ENCODE measurements around the gene PTGDS. TPM values are rescaled to one million over a fixed set of nuclear protein-coding genes. Genes with fewer than 3 reads are reported as not detected.

PTGDS gene
- total and polyA plus RNA-seq, 4 donors = 0.23 to 15.2 (median 6.4) TPM

DNA sequence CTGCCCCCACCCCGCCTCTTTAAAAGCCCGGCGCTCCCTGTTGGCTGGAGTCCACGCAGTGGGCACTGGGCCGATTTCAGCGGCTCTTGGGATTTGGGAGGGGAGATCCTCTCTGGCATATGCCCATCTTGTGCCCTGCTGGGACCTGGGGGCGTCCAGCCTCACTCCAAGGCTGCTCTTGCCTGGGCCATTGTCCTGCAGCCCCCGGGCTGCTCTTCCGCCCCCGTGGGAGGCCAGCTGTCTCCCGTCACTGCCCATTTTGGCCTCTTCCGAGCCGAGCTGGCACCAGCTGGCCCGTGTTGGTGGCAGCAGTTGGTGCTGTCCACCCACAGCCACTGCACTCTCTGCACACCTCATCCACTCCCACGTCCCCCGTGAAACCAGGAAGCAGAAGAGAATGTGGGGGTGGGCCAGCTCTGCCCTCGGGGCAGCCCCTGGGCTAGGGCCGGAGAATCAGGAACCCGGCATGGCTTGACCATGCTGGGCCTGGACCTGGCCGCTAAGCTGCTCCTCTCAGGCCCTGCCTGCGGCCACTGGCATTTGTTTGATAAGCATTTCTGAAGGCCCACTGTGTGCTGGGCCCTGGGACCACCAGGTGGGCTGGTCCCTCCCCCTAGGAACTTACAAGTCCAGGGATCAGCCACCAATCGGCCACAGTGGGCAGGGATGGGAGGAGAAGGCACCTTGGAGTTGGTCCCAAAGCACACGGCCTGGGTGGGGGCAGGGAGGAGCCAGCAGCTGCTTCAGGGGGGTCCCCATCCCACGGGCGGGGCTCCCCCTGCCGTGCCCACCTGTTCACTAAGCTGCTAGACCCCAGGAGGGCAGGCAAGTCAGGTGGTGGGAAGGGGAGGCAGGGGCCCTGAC lies 30.0 kb upstream of the PTGDS start:
- TF ChIP-seq, protein P1, sequence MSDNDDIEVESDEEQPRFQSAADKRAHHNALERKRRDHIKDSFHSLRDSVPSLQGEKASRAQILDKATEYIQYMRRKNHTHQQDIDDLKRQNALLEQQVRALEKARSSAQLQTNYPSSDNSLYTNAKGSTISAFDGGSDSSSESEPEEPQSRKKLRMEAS (IDR thresholded peaks at IDR 0.05) = no peak
- TF ChIP-seq FOXA1 (IDR thresholded peaks at IDR 0.05) (no peak), SP1 (IDR thresholded peaks at IDR 0.05) (no peak), FOXA2 (IDR thresholded peaks at IDR 0.05) (no peak), GABPA (IDR thresholded peaks at IDR 0.05 in 1 of 2, conservative IDR thresholded peaks at IDR 0.05 in 1 of 2) (no peak)
- TF ChIP-seq, protein P2, sequence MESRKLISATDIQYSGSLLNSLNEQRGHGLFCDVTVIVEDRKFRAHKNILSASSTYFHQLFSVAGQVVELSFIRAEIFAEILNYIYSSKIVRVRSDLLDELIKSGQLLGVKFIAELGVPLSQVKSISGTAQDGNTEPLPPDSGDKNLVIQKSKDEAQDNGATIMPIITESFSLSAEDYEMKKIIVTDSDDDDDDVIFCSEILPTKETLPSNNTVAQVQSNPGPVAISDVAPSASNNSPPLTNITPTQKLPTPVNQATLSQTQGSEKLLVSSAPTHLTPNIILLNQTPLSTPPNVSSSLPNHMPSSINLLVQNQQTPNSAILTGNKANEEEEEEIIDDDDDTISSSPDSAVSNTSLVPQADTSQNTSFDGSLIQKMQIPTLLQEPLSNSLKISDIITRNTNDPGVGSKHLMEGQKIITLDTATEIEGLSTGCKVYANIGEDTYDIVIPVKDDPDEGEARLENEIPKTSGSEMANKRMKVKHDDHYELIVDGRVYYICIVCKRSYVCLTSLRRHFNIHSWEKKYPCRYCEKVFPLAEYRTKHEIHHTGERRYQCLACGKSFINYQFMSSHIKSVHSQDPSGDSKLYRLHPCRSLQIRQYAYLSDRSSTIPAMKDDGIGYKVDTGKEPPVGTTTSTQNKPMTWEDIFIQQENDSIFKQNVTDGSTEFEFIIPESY (IDR thresholded peaks at IDR 0.05) = no peak
- Histone ChIP-seq H3K9me3 (ENCODE audit: control insufficient read depth in 4 of 4, low read length in 3 of 4) (no peaks in the 10 kb centered on the region), H3K27ac (ENCODE audit: low read depth in 1 of 2, low read length in 2 of 2) (peak overlapping the region; percentile 86 to 95), H3K4me1 (ENCODE audit: control insufficient read depth in 4 of 4, insufficient read depth in 4 of 4, low read length in 3 of 4) (peaks cover 10 to 50% (median 34%) of the 10 kb centered on the region in 4 donors), H3K9ac (ENCODE audit: low read depth in 1 of 2, low read length in 2 of 2) (peak overlapping the region; percentile 8 to 20), H3K36me3 (ENCODE audit: control insufficient read depth in 4 of 4, insufficient read depth in 3 of 4, low read depth in 1 of 4, low read length in 3 of 4) (peaks cover 0 to under 1% (median 0%) of the 10 kb centered on the region in 4 donors), H3K27me3 (ENCODE audit: control insufficient read depth in 4 of 4, insufficient read depth in 4 of 4, low read length in 3 of 4) (no peaks in the 10 kb centered on the region), H3K4me3 (ENCODE audit: low read depth in 1 of 3, low read length in 3 of 3) (peak overlapping the region; percentile 9 to 78 (median 62))
- no peak for DNase-seq (ENCODE audit: low spot score)
- 29% methylated on average over 26 of the region's 26 CpGs for WGBS

DNA sequence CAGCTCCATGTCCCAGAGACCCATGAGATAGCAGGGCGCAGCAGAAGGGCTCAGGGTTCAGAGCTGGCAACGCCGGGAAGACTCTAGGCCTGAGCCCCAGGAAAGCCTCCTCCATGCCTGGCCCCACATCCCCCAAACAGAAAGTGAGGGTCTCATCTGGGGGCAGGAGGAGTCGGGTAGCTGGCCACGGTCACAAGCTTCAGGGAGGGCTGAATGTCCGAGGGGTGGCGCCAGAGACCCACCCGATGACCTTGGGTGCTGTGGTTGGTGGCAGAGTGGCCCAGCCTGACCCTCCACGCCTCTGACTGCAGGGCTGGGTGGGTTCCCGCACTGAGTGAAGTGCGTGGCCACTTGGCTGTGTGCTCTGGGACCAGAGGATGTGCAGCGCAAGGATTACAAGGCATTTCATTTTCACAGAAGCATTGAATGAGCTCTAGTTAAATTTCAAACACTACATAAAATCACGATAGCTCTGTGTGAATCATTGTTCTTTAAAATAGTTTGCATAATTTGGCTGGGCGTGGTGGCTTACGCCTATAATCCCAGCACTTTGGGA lies 29.3 kb upstream of the PTGDS start:
- Histone ChIP-seq H3K9ac (ENCODE audit: low read depth in 1 of 2, low read length in 2 of 2) (peak overlapping the region; percentile 20 to 26), H3K27me3 (ENCODE audit: control insufficient read depth in 4 of 4, insufficient read depth in 4 of 4, low read length in 3 of 4) (no peaks in the 10 kb centered on the region), H3K36me3 (ENCODE audit: control insufficient read depth in 4 of 4, insufficient read depth in 3 of 4, low read depth in 1 of 4, low read length in 3 of 4) (no peaks in the 10 kb centered on the region), H3K27ac (ENCODE audit: low read depth in 1 of 2, low read length in 2 of 2) (peak overlapping the region; percentile 86 to 95), H3K4me3 (ENCODE audit: low read depth in 1 of 3, low read length in 3 of 3) (peak overlapping the region in 2 of 3 donors; percentile 62 to 78), H3K4me1 (ENCODE audit: control insufficient read depth in 4 of 4, insufficient read depth in 4 of 4, low read length in 3 of 4) (peaks cover 10 to 42% (median 29%) of the 10 kb centered on the region in 4 donors), H3K9me3 (ENCODE audit: control insufficient read depth in 4 of 4, low read length in 3 of 4) (no peaks in the 10 kb centered on the region)
- TF ChIP-seq FOXA1 (IDR thresholded peaks at IDR 0.05) (no peak), HNF4A (conservative IDR thresholded peaks at IDR 0.05) (no peak), EGR1 (IDR thresholded peaks at IDR 0.05; ENCODE audit: low read depth in 2 of 2) (no peak), RXRA (IDR thresholded peaks at IDR 0.05) (peak; percentile 23 to 61), FOXA2 (IDR thresholded peaks at IDR 0.05) (no peak), RAD21 (IDR thresholded peaks at IDR 0.05) (peak; percentile 66 to 73)
- TF ChIP-seq, protein P3, sequence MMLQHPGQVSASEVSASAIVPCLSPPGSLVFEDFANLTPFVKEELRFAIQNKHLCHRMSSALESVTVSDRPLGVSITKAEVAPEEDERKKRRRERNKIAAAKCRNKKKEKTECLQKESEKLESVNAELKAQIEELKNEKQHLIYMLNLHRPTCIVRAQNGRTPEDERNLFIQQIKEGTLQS (IDR thresholded peaks at IDR 0.05) = no peak
- TF ChIP-seq, protein P4, sequence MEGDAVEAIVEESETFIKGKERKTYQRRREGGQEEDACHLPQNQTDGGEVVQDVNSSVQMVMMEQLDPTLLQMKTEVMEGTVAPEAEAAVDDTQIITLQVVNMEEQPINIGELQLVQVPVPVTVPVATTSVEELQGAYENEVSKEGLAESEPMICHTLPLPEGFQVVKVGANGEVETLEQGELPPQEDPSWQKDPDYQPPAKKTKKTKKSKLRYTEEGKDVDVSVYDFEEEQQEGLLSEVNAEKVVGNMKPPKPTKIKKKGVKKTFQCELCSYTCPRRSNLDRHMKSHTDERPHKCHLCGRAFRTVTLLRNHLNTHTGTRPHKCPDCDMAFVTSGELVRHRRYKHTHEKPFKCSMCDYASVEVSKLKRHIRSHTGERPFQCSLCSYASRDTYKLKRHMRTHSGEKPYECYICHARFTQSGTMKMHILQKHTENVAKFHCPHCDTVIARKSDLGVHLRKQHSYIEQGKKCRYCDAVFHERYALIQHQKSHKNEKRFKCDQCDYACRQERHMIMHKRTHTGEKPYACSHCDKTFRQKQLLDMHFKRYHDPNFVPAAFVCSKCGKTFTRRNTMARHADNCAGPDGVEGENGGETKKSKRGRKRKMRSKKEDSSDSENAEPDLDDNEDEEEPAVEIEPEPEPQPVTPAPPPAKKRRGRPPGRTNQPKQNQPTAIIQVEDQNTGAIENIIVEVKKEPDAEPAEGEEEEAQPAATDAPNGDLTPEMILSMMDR (IDR thresholded peaks at IDR 0.05; ENCODE audit: low read depth, low read length, missing input control) = peak; percentile 38
- peak; percentile 57 for DNase-seq (ENCODE audit: low spot score)
- WGBS = 28% methylated on average over 15 of the region's 15 CpGs
